Natural killer cell (primary cell): ENCODE results near the gene PHLPP1. TPM values are rescaled to one million over a fixed set of nuclear protein-coding genes. Genes with fewer than 3 reads are reported as not detected.

Experiments used
- ATAC-seq, 3 donors: fragments of 150-1000 bp in 2 of 3; fragments of 200-7000 bp in 1 of 3; cut with Tn5 transposase; 1 replicate in 1 of 3; 2 replicates in 2 of 3; pipeline ENCODE4 v1.10.0; 2021; ENCODE audit warnings: mild to moderate bottlenecking in 2 of 3, moderate library complexity in 2 of 3
- DNase-seq, 2 donors: peaks; one replicate each; pipeline versions ENCODE4 v3.0.0 to v3.0.0-alpha.2; 2013 to 2021; ENCODE audit warnings: mixed read lengths in 1 of 2
- H3K27ac ChIP-seq: one replicate; pipeline ENCODE4 v1.5.1; 2013; ENCODE audit warnings: mild to moderate bottlenecking, low read length
- H3K27me3 ChIP-seq: one replicate; pipeline ENCODE4 v1.6.1; 2013; ENCODE audit warnings: low read length; ENCODE audit not compliant: control insufficient read depth, insufficient read depth
- H3K36me3 ChIP-seq: one replicate; pipeline ENCODE4 v1.6.1; 2013; ENCODE audit warnings: low read length; ENCODE audit not compliant: control insufficient read depth, insufficient read depth
- H3K4me1 ChIP-seq: one replicate; pipeline ENCODE4 v1.6.1; 2013; ENCODE audit warnings: low read length; ENCODE audit not compliant: control insufficient read depth, insufficient read depth
- H3K4me3 ChIP-seq: one replicate; pipeline ENCODE4 v1.5.1; 2013; ENCODE audit warnings: low read length
- H3K9me3 ChIP-seq: one replicate; pipeline ENCODE4 v1.6.1; 2013; ENCODE audit warnings: low read length; ENCODE audit not compliant: control insufficient read depth, insufficient read depth
- H3K27ac Mint-ChIP-seq, 2 donors: one replicate each; pipeline ENCODE4 v1.8.0; 2022; ENCODE audit warnings: mild to moderate bottlenecking in 2 of 2, mixed read lengths in 2 of 2, moderate library complexity in 1 of 2
- H3K27me3 Mint-ChIP-seq, 2 donors: one replicate each; pipeline ENCODE4 v1.8.0; 2022; ENCODE audit warnings: low read depth in 2 of 2, mixed read lengths in 2 of 2
- H3K36me3 Mint-ChIP-seq: one replicate; pipeline ENCODE4 v1.8.0; 2022; ENCODE audit warnings: mixed read lengths
- H3K4me1 Mint-ChIP-seq, 2 donors: one replicate each; pipeline ENCODE4 v1.8.0; 2022; ENCODE audit warnings: mixed read lengths in 2 of 2
- H3K4me3 Mint-ChIP-seq: one replicate; pipeline ENCODE4 v1.8.0; 2022; ENCODE audit warnings: mild to moderate bottlenecking, moderate library complexity, mixed read lengths
- H3K9me3 Mint-ChIP-seq, 2 donors: one replicate each; pipeline ENCODE4 v1.8.0; 2022; ENCODE audit warnings: mixed read lengths in 2 of 2
- WGBS: methylation state at CpG from one replicate; pipeline ENCODE4 v1.1.7; 2013; ENCODE audit warnings: missing lambda C conversion rate; ENCODE audit not compliant: insufficient coverage; 5-methylcytosine and 5-hydroxymethylcytosine counted together
- intact Hi-C: fragments of 100-400 bp; cut with micrococcal nuclease; formaldehyde crosslinking; loops from one replicate; pipeline ENCODE4 v1.14.2; 2022
- total RNA-seq, 4 donors: library from RNA; stranded (reverse); fragments of 120-200 nt in 1 of 4; gene quantifications; one replicate each; pipeline versions ENCODE4 v1.2.3 to v1.2.4, GENCODE V29; 2013 to 2022
- TF ChIP-seq, protein P1 (sequence below): fragments of 200-600 bp; IDR thresholded peaks from one replicate; pipeline ENCODE4 v1.8.0; 2022; ENCODE audit warnings: antibody characterized with exemption

PHLPP1 gene
- total RNA-seq, 3 donors from 2014 or later (not counting 1 experiment from before 2014, with no cell fraction given): 12.1 to 14.8 (median 12.2) TPM

DNA sequence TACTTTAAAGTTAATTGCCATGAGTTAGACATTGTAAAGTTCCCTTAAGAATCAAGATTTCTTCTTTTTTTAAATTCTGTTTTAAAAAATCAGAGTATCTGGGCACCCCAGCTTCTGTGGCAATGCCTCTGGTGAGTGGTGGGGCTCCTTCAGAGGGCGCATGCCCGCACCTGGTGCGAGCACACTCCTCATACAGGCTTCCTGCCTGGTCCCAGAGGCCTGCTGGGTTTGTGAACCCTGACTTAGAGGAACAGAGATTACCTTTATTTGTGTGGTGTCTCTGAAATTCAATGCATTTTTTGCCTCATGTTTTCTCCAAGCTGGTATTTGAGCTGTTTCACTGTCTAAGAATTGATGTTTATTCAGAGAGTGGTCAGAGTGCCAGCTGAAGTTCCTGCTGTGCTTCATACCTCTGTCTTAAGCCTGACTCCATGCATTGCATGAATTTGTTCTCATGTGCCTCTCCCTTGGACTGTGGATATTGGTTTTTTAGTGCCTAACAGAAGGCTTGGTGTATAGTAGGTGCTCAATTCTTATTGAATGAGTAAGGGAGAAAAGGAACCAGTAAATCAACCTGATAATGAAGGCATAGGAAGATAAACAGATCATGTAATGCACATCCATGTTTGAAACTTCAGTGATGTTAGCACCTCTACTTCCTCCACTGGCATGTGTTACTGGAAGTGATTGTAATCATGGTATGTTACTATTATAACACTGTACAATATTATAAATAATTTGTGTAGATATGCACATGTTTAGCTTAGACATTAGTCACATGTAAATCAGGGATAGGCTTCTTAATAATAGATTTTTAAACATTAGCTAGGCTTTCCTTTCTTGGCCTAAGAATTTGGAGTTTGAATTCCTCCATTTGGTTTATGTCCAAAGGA is 29.0 kb downstream of the PHLPP1 start:
- TF ChIP-seq, protein P1, sequence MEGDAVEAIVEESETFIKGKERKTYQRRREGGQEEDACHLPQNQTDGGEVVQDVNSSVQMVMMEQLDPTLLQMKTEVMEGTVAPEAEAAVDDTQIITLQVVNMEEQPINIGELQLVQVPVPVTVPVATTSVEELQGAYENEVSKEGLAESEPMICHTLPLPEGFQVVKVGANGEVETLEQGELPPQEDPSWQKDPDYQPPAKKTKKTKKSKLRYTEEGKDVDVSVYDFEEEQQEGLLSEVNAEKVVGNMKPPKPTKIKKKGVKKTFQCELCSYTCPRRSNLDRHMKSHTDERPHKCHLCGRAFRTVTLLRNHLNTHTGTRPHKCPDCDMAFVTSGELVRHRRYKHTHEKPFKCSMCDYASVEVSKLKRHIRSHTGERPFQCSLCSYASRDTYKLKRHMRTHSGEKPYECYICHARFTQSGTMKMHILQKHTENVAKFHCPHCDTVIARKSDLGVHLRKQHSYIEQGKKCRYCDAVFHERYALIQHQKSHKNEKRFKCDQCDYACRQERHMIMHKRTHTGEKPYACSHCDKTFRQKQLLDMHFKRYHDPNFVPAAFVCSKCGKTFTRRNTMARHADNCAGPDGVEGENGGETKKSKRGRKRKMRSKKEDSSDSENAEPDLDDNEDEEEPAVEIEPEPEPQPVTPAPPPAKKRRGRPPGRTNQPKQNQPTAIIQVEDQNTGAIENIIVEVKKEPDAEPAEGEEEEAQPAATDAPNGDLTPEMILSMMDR: no peak
- H3K9me3 ChIP-seq: no peaks in the 10 kb centered on the region
- H3K4me3 ChIP-seq: no peak overlapping the region
- Mint-ChIP-seq H3K4me3 (no peak overlapping the region), H3K4me1 (peaks cover 16 to 18% of the 10 kb centered on the region in 2 donors), H3K36me3 (no peaks in the 10 kb centered on the region), H3K27me3 (no peaks in the 10 kb centered on the region), H3K9me3 (no peaks in the 10 kb centered on the region), H3K27ac (peak overlapping the region in 1 of 2 donors; percentile 67)
- ATAC-seq: no peak
- no peaks in the 10 kb centered on the region for H3K4me1 ChIP-seq
- no peak overlapping the region for H3K27ac ChIP-seq
- H3K36me3 ChIP-seq: no peaks in the 10 kb centered on the region
- H3K27me3 ChIP-seq: no peaks in the 10 kb centered on the region
- no peak for DNase-seq
- 75% methylated on average over 3 of the region's 3 CpGs for WGBS
- intact Hi-C loops: no loop called here

DNA sequence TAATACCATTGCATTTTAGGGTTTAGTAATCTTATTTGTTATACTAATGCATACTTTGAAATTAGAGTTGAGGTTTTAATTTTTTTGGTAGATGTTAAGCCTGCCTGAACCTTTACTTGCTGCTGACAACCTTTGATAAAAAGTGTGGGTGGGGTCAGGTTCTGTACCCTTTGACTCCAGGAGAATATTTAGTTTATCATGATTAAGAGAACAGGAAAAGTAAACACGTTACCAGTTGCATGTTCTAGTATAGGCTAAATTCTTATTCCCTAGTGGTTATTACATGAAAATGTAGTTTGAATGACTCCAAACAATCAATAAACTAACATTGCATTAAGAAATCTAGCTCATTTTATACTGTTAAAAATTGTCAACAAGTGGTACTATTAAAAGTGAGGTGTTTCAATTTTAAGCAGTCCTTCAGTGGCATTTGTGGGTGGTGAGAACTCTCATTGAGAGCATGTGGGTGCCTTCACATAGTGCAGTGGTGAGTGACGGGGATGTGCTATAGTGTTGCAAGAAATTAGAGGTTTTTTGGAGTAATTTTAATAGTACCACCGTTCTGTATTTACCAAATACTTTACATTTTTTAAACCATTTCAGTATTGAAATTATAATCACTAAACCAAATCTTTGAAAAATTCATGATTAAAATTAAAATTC is 29.9 kb downstream of the PHLPP1 start:
- ATAC-seq (peak; percentile 44 to 80 (median 46)), DNase-seq (no peak)
- no peak overlapping the region for H3K4me3 ChIP-seq
- no peaks in the 10 kb centered on the region for H3K36me3 Mint-ChIP-seq
- no peaks in the 10 kb centered on the region for H3K36me3 ChIP-seq
- no peaks in the 10 kb centered on the region for H3K27me3 ChIP-seq
- H3K9me3 ChIP-seq: no peaks in the 10 kb centered on the region
- no peaks in the 10 kb centered on the region for H3K4me1 ChIP-seq
- no peaks in the 10 kb centered on the region for H3K9me3 Mint-ChIP-seq
- TF ChIP-seq, protein P1: no peak
- H3K27me3 Mint-ChIP-seq: no peaks in the 10 kb centered on the region
- H3K4me1 Mint-ChIP-seq: peaks cover 10 to 18% of the 10 kb centered on the region in 2 donors
- no CpG with 5 or more reads among the region's 3 CpGs for WGBS
- H3K4me3 Mint-ChIP-seq: no peak overlapping the region
- intact Hi-C loops: no loop called here
- no peak overlapping the region for H3K27ac Mint-ChIP-seq
- H3K27ac ChIP-seq: no peak overlapping the region

DNA sequence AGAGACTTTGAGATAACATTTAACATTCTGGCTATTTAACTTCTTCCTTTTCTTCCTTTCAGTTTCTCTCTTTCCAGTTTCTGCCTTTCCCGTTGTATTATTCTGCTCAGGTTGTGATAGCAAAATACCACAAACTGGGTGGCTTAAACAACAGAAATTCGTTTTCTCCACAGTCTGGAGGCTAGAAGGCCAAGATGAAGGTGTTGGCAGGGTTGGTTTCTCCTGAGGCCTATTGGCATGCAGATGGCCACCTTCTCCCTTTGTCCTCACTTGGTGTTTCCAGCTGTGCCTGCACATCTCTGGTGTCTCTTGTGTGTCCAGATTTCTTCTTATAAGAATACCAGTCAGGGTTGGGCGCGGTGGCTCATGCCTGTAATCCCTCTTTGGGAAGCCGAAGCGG is 34.0 kb downstream of the PHLPP1 start:
- no peaks in the 10 kb centered on the region for H3K36me3 Mint-ChIP-seq
- H3K4me1 ChIP-seq: no peaks in the 10 kb centered on the region
- intact Hi-C loops: no loop called here
- no peak overlapping the region for H3K4me3 Mint-ChIP-seq
- ATAC-seq (no peak), DNase-seq (no peak)
- H3K27ac Mint-ChIP-seq: no peak overlapping the region
- no peaks in the 10 kb centered on the region for H3K9me3 Mint-ChIP-seq
- H3K4me3 ChIP-seq: no peak overlapping the region
- H3K36me3 ChIP-seq: no peaks in the 10 kb centered on the region
- TF ChIP-seq, protein P1: no peak
- H3K27me3 ChIP-seq: no peaks in the 10 kb centered on the region
- peaks cover 15 to 19% of the 10 kb centered on the region in 2 donors for H3K4me1 Mint-ChIP-seq
- H3K27me3 Mint-ChIP-seq: no peaks in the 10 kb centered on the region
- no peaks in the 10 kb centered on the region for H3K9me3 ChIP-seq
- no peak overlapping the region for H3K27ac ChIP-seq
- 93% methylated on average over 6 of the region's 6 CpGs for WGBS
